Skeletal muscle tissue (tissue), 4 donors: ENCODE data around the gene KCNMA1. TPM values are rescaled to one million over a fixed set of nuclear protein-coding genes. Genes with fewer than 3 reads are reported as not detected.
A peak's percentile ranks its signal among the peaks of the same experiment; 100 is the strongest.

Experiments used
- H3K27ac ChIP-seq: one replicate; pipeline ENCODE4 v1.7.0; 2013; ENCODE audit warnings: mild to moderate bottlenecking, low read depth, low read length, inconsistent platforms
- H3K27me3 ChIP-seq, 3 donors: one replicate each; pipeline ENCODE4 v1.7.0; 2013; ENCODE audit warnings: low read length in 3 of 3; ENCODE audit not compliant: control insufficient read depth in 3 of 3, insufficient read depth in 3 of 3
- H3K36me3 ChIP-seq, 3 donors: one replicate each; pipeline ENCODE4 v1.7.0; 2013; ENCODE audit warnings: low read length in 3 of 3; ENCODE audit not compliant: control insufficient read depth in 3 of 3, insufficient read depth in 3 of 3
- H3K4me1 ChIP-seq, 3 donors: one replicate each; pipeline ENCODE4 v1.7.0; 2013; ENCODE audit warnings: low read length in 3 of 3, mild to moderate bottlenecking in 3 of 3; ENCODE audit not compliant: control insufficient read depth in 3 of 3, insufficient read depth in 3 of 3
- H3K4me3 ChIP-seq, 3 donors: one replicate each; pipeline ENCODE4 v1.7.0; 2013; ENCODE audit warnings: low read length in 3 of 3
- H3K9ac ChIP-seq, 3 donors: one replicate each; pipeline ENCODE4 v1.7.0; 2013; ENCODE audit warnings: low read length in 3 of 3, mild to moderate bottlenecking in 3 of 3, moderate library complexity in 2 of 3, low read depth in 1 of 3
- H3K9me3 ChIP-seq, 3 donors: one replicate each; pipeline ENCODE4 v1.7.0; 2013; ENCODE audit warnings: low read length in 3 of 3; ENCODE audit not compliant: control insufficient read depth in 3 of 3
- total RNA-seq: library from RNA; depleted of rRNA; stranded (reverse); fragments of >200 nt; gene quantifications from one replicate; pipeline ENCODE4 v1.2.3, GENCODE V29; 2014
- donor health status: Osteomylitis.

Gene KCNMA1
- total RNA-seq, 1 donor from 2014 or later, result 18.8 TPM

GRCh38 chr10:77475522-77475921 lies 162.1 kb downstream of the KCNMA1 start:
- Histone ChIP-seq H3K9me3 (no peaks in the 10 kb centered on the region), H3K27ac (no peak overlapping the region), H3K4me3 (no peak overlapping the region), H3K27me3 (no peaks in the 10 kb centered on the region), H3K9ac (no peak overlapping the region), H3K36me3 (no peaks in the 10 kb centered on the region), H3K4me1 (peaks cover 3 to 47% (median 18%) of the 10 kb centered on the region in 3 donors)

GRCh38 chr10:77474939-77475338 lies 162.7 kb downstream of the KCNMA1 start:
- Histone ChIP-seq H3K9ac (no peak overlapping the region), H3K9me3 (no peaks in the 10 kb centered on the region), H3K27me3 (no peaks in the 10 kb centered on the region), H3K27ac (no peak overlapping the region), H3K4me3 (no peak overlapping the region), H3K4me1 (peaks cover 3 to 41% (median 12%) of the 10 kb centered on the region in 3 donors), H3K36me3 (no peaks in the 10 kb centered on the region)

- Histone ChIP-seq H3K9ac (no peak overlapping the region), H3K4me3 (no peak overlapping the region), H3K27ac (no peak overlapping the region), H3K4me1 (peaks cover 3 to 36% (median 6%) of the 10 kb centered on the region in 3 donors), H3K36me3 (no peaks in the 10 kb centered on the region), H3K27me3 (no peaks in the 10 kb centered on the region), H3K9me3 (no peaks in the 10 kb centered on the region)
Measured at GRCh38 chr10:77474386-77474785, 163.2 kb downstream of the KCNMA1 start.

DNA sequence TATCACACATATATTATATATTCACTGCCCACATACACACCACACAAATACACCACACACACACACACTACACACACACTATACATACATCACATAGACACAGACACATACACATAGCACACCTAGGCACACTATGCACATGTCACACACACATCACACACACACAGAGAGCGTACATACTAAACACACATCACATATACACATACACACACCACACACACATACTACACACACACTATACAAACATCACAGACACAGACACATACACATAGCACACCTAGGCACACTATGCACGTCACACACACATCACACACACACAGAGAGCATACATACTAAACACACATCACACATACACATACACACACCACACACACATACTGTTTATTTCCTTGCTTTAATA lies 165.5 kb downstream of the KCNMA1 start:
- Histone ChIP-seq H3K4me3 (no peak overlapping the region), H3K27ac (no peak overlapping the region), H3K36me3 (no peaks in the 10 kb centered on the region), H3K27me3 (no peaks in the 10 kb centered on the region), H3K9me3 (no peaks in the 10 kb centered on the region), H3K4me1 (peaks cover 3 to 41% (median 6%) of the 10 kb centered on the region in 3 donors), H3K9ac (no peak overlapping the region)

- Histone ChIP-seq H3K9me3 (no peaks in the 10 kb centered on the region), H3K4me3 (no peak overlapping the region), H3K27ac (no peak overlapping the region), H3K27me3 (no peaks in the 10 kb centered on the region), H3K4me1 (peaks cover 4 to 46% (median 7%) of the 10 kb centered on the region in 3 donors), H3K36me3 (no peaks in the 10 kb centered on the region), H3K9ac (no peak overlapping the region)
Measured at GRCh38 chr10:77471069-77471536, 166.5 kb downstream of the KCNMA1 start.

- Histone ChIP-seq H3K9ac (no peak overlapping the region), H3K36me3 (no peaks in the 10 kb centered on the region), H3K9me3 (no peaks in the 10 kb centered on the region), H3K27me3 (no peaks in the 10 kb centered on the region), H3K27ac (no peak overlapping the region), H3K4me3 (no peak overlapping the region), H3K4me1 (peaks cover 25 to 62% (median 32%) of the 10 kb centered on the region in 3 donors)
Measured at GRCh38 chr10:77467422-77467963, 170.1 kb downstream of the KCNMA1 start.

DNA sequence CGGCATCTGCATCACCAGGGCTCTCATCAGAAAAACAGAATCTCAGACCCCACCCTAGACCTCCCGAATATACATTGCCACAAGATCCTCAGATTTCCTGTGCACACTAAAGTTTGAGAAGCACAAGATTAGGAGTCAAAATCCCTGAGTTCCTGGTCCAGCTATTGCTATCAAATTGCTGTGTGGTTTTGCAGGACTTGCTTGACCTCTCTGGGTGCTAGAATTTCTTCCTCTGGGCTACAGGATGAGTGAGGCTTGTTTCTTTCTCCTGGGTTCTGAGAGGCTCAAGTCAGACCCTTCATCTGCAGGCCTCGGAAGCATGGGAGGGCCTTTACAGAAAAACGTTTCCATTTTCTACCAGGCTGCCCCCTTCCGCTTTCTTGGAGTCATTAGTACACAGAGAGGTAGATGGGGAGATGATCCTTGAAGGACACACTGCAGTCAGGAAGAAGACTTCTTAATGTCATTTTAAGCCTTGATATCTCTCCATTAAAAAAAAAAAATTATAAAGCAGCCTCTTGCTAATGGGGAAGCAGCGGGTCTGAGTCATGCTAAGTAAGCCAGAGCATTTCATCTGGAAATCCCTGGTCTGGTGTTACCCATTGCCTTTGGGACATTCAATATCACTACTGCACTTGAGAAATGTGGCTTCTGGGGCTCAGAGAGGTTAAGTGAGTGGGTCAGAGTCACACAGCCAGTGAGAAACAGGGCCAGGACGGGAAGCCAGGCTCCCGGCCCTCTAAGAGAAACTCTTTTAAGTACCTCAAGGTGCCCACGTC lies 173.5 kb downstream of the KCNMA1 start:
- Histone ChIP-seq H3K27ac (no peak overlapping the region), H3K9ac (peak overlapping the region in 1 of 3 donors; percentile 36), H3K9me3 (no peaks in the 10 kb centered on the region), H3K27me3 (no peaks in the 10 kb centered on the region), H3K4me1 (peaks cover 25 to 63% (median 32%) of the 10 kb centered on the region in 3 donors), H3K4me3 (no peak overlapping the region), H3K36me3 (no peaks in the 10 kb centered on the region)

DNA sequence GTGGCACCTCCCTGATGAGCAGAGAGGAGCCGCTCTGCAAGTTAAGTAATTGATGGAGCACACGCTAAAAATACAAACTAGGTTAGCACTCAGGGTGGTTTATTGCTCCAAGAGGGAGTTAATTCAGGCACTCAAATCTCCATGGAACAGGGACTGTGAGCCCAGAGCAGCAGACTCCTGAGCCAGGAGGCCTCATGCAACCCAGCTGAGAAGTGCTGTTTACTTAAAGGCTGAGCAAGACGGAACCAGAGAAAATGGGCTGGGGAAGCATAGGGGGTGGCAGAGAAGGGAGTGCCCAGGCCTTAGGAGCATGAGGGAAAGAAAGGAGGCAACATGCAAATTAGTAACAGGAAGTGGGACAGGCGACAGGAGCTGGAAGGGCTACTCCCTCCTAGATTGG lies 174.1 kb downstream of the KCNMA1 start:
- Histone ChIP-seq H3K4me3 (no peak overlapping the region), H3K27me3 (no peaks in the 10 kb centered on the region), H3K4me1 (peaks cover 25 to 67% (median 32%) of the 10 kb centered on the region in 3 donors), H3K9ac (peak overlapping the region in 2 of 3 donors; percentile 41 to 66), H3K27ac (no peak overlapping the region), H3K36me3 (no peaks in the 10 kb centered on the region), H3K9me3 (no peaks in the 10 kb centered on the region)

- no peaks in the 10 kb centered on the region for H3K9me3 ChIP-seq
- H3K27me3 ChIP-seq, result no peaks in the 10 kb centered on the region
- H3K4me1 ChIP-seq, result peaks cover 23 to 65% (median 32%) of the 10 kb centered on the region in 3 donors
- H3K27ac ChIP-seq, result no peak overlapping the region
- no peak overlapping the region for H3K9ac ChIP-seq
- H3K4me3 ChIP-seq, result no peak overlapping the region
- no peaks in the 10 kb centered on the region for H3K36me3 ChIP-seq
Measured at GRCh38 chr10:77461636-77462296, 175.8 kb downstream of the KCNMA1 start.

DNA sequence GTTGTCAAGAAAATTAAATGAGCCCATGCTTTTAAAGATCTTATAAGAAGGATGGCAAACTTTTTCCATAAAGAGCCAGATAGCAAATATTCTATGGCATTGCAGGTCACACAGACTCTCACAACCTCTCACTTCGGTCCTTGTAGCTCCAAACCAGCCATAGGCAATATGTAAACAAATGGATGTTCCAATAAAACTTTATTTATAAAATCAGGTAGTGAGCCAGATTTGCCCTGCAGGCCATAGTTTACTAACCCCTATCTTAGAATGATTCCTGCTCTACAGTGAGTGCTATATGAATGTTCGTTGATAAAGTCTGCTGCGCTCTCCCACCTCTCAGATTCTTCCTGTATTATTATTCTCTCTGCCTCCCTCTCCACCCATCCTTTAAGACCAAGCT lies 177.7 kb downstream of the KCNMA1 start:
- Histone ChIP-seq H3K9me3 (no peaks in the 10 kb centered on the region), H3K27me3 (no peaks in the 10 kb centered on the region), H3K36me3 (no peaks in the 10 kb centered on the region), H3K27ac (peak overlapping the region; percentile 27), H3K4me1 (peaks cover 19 to 48% (median 20%) of the 10 kb centered on the region in 3 donors), H3K9ac (no peak overlapping the region), H3K4me3 (no peak overlapping the region)
